ENCODE measurements around the gene SLIT3.

SLIT3 gene

DNA sequence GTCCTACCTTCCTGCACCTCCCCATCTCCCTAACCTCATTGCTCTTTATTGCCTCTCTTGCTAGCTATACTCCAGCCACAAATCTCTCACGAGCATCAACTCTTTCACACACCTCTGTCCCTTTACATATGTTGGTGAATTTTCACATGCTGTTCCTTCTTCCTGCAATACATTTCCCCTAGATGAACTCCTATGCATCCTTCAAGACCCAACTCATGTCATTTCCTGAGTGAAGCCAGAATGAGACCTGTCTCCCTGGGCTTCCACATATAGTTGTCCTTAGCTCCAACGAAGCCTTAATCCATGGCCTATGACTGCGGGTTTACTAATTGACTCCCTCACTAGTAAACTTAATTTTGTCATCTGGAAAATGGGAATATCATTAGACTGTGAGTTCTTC, 424.5 kb downstream of the SLIT3 start:
- Mint-ChIP-seq H3K27me3 (peaks cover 35 to 44% of the 10 kb centered on the region in 2 donors), H3K27ac (no peak overlapping the region), H3K4me1 (peaks cover 14 to 29% of the 10 kb centered on the region in 2 donors), H3K4me3 (no peak overlapping the region), H3K36me3 (peaks cover 0 to 3% of the 10 kb centered on the region in 2 donors), H3K9me3 (peaks cover 3% of the 10 kb centered on the region in 2 donors)
- DNase-seq (no peak), ATAC-seq (replicated peaks) (no peak)

- no peak overlapping the region for H3K27ac Mint-ChIP-seq
- H3K9me3 Mint-ChIP-seq = peaks cover 3% of the 10 kb centered on the region in 2 donors
- no peak overlapping the region for H3K4me3 Mint-ChIP-seq
- peaks cover 41 to 44% of the 10 kb centered on the region in 2 donors for H3K27me3 Mint-ChIP-seq
- peaks cover 14 to 29% of the 10 kb centered on the region in 2 donors for H3K4me1 Mint-ChIP-seq
- H3K36me3 Mint-ChIP-seq = peaks cover 0 to 3% of the 10 kb centered on the region in 2 donors
- DNase-seq = no peak
- ATAC-seq (replicated peaks) = no peak
Observed at GRCh38 chr5:168875832-168876231, 425.1 kb downstream of the SLIT3 start.

- no peak for DNase-seq
- Mint-ChIP-seq H3K36me3 (peaks cover 0 to 3% of the 10 kb centered on the region in 2 donors), H3K4me3 (no peak overlapping the region), H3K4me1 (peaks cover 9 to 22% of the 10 kb centered on the region in 2 donors), H3K27me3 (peaks cover 42 to 44% of the 10 kb centered on the region in 2 donors), H3K9me3 (peaks cover 3% of the 10 kb centered on the region in 2 donors), H3K27ac (no peak overlapping the region)
- ATAC-seq (replicated peaks) = no peak
Observed at GRCh38 chr5:168874713-168875380, 426.1 kb downstream of the SLIT3 start.

DNA sequence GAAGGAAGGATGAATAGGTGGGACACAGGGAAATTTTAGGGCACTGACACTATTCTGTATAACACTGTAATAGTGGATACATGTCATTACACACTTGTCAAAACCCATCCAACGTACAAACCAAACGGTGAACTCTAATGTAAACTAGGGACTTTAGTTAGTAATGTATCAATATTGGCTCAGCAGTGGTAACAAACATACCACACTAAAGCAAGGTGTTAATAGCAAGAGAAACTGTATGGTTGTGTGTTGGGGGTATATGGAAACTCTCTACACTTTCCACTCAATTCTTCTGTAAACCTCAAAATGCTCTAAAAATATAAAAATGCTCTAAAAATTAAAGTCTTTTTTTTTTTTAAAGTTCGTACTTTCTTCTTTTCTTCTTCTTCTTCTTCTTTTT, 428.7 kb downstream of the SLIT3 start:
- DNase-seq (no peak), ATAC-seq (replicated peaks) (no peak)
- Mint-ChIP-seq H3K36me3 (peaks cover 0 to 3% of the 10 kb centered on the region in 2 donors), H3K4me1 (peaks cover 3 to 4% of the 10 kb centered on the region in 2 donors), H3K9me3 (peaks cover 3% of the 10 kb centered on the region in 2 donors), H3K4me3 (no peak overlapping the region), H3K27me3 (peaks cover 33 to 35% of the 10 kb centered on the region in 2 donors), H3K27ac (no peak overlapping the region)

DNA sequence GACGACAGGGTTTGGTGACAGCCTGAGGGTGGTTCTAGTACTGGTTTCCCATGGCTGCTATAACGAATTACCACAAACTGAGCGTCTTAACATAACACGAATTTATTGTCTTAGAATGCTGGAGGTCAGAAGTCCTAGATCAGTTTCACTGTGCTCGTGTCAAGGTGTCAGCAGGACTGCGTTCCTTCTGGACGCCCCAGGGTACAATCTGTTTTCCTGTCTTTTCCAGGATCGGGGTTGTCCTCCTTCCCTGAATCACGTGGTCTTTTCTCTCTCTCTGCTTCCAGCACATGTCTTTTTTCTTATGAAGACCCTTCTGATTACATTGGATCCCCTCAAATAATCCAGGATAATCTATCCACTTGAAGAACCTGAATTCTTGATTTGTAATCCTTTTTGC, 430.0 kb downstream of the SLIT3 start:
- no peak for ATAC-seq (replicated peaks)
- Mint-ChIP-seq H3K27me3 (peaks cover 22 to 24% of the 10 kb centered on the region in 2 donors), H3K27ac (no peak overlapping the region), H3K36me3 (no peaks in the 10 kb centered on the region), H3K4me3 (no peak overlapping the region), H3K9me3 (no peaks in the 10 kb centered on the region), H3K4me1 (no peaks in the 10 kb centered on the region)
- no peak for DNase-seq

DNA sequence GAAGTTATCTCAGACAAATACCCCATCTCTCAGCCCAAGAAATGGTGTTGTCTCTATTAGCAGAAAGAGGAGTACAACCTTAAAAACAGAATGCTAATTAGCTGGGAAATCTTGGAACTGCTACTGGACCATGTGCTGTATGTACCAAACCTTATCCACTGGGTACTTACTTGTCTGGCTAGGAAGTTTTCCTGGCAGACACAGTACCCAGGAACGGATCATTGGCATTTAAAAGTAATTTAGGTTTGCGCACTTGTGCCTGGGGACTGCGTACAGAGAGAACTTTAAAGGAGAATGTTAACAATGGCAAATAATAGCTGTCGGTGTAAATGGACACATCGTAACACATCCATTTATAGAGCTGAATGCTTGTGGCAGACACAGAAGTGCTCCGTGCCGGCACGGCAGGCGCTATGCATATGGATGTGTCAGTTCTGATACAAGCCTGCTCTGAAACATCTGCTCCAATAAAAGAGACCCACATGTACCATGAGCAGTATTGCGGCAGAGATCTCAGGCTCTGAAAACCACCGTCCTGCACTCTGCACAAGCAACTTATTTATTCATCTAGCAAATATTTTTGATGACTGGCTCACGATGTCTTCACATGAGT, 431.2 kb downstream of the SLIT3 start:
- H3K36me3 Mint-ChIP-seq = no peaks in the 10 kb centered on the region
- no peak overlapping the region for H3K4me3 Mint-ChIP-seq
- H3K4me1 Mint-ChIP-seq = no peaks in the 10 kb centered on the region
- peaks cover 0 to 1% of the 10 kb centered on the region in 2 donors for H3K9me3 Mint-ChIP-seq
- H3K27me3 Mint-ChIP-seq = peaks cover 10 to 14% of the 10 kb centered on the region in 2 donors
- DNase-seq = no peak
- ATAC-seq (replicated peaks) = no peak
- no peak overlapping the region for H3K27ac Mint-ChIP-seq

DNA sequence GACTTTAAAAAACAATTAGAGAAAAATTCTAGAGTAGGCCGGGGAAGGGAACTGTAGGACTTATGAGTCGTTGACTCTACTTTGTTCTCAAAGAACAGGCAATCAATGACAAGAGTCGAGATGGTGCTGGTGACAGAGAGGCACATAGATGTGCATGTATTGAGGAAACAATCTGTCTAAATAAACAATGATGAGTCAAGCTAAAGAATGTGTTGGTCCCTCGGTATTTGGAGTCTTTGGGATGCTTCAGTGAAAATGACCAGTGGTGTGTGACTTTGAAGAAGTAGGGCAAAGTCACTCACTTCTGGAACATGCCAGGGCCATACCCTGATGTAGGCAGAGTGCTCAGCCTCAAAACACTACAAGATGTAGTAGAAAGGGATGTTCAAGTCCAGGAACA, 433.7 kb downstream of the SLIT3 start:
- H3K27ac Mint-ChIP-seq = no peak overlapping the region
- no peaks in the 10 kb centered on the region for H3K36me3 Mint-ChIP-seq
- DNase-seq = no peak
- peaks cover under 1 to 8% of the 10 kb centered on the region in 2 donors for H3K27me3 Mint-ChIP-seq
- no peak overlapping the region for H3K4me3 Mint-ChIP-seq
- H3K4me1 Mint-ChIP-seq = no peaks in the 10 kb centered on the region
- peaks cover 0 to 1% of the 10 kb centered on the region in 2 donors for H3K9me3 Mint-ChIP-seq
- ATAC-seq (replicated peaks) = no peak

- Mint-ChIP-seq H3K9me3 (peaks cover 0 to 1% of the 10 kb centered on the region in 2 donors), H3K27me3 (peaks cover 2 to 6% of the 10 kb centered on the region in 2 donors), H3K4me3 (no peak overlapping the region), H3K4me1 (no peaks in the 10 kb centered on the region), H3K27ac (no peak overlapping the region), H3K36me3 (no peaks in the 10 kb centered on the region)
- ATAC-seq (replicated peaks) = no peak
- DNase-seq = no peak
Observed at GRCh38 chr5:168865968-168866367, 435.0 kb downstream of the SLIT3 start.

DNA sequence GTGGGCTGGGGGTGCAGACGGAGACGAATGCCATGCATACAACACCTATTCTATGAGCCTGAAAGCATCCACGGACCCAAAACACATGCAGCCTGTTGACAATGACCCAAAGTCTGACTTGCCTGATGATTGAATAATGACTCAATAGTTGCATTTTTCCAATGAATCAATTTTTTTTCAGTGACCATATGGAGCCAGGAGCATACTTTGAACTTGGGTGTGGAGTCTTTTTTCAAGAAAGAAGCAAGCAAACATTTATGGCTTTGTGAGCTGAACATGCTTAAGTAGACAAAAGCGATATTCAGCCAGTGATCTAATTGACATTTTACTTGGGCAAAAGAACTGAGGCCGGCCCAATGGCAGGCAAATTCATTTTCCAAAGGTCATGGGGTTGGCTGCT, 437.9 kb downstream of the SLIT3 start:
- no peaks in the 10 kb centered on the region for H3K36me3 Mint-ChIP-seq
- H3K9me3 Mint-ChIP-seq = peaks cover 0 to 1% of the 10 kb centered on the region in 2 donors
- no peak overlapping the region for H3K4me3 Mint-ChIP-seq
- H3K27ac Mint-ChIP-seq = no peak overlapping the region
- ATAC-seq (replicated peaks) = no peak
- no peaks in the 10 kb centered on the region for H3K4me1 Mint-ChIP-seq
- DNase-seq = no peak
- peaks cover 0 to 13% of the 10 kb centered on the region in 2 donors for H3K27me3 Mint-ChIP-seq

GRCh38 chr5:168860503-168860902, 440.4 kb downstream of the SLIT3 start:
- no peak overlapping the region for H3K4me3 Mint-ChIP-seq
- ATAC-seq (replicated peaks) (no peak), DNase-seq (no peak)
- H3K9me3 Mint-ChIP-seq = peaks cover 0 to 1% of the 10 kb centered on the region in 2 donors
- no peaks in the 10 kb centered on the region for H3K36me3 Mint-ChIP-seq
- no peaks in the 10 kb centered on the region for H3K4me1 Mint-ChIP-seq
- H3K27me3 Mint-ChIP-seq = peaks cover 0 to 13% of the 10 kb centered on the region in 2 donors
- no peak overlapping the region for H3K27ac Mint-ChIP-seq

DNA sequence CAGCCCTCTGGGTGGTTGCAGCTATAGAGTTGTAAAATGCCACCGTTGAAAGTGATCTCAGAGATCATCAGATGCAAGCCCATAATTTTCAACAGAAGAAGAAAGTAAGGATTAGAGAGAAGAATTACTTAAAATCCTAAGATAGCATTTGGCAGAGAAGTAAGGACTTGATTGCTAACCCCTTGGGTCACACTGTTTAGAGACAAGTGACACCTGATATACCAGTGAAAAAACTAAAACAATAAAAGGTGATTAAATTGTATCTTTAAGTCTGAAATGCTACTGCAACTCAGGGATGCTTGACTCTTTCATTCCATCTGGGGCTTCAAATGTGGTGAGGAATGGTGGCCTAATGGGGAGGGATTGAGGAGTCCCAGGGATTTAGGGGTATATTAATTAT, 440.9 kb downstream of the SLIT3 start:
- peaks cover 4 to 13% of the 10 kb centered on the region in 2 donors for H3K27me3 Mint-ChIP-seq
- no peaks in the 10 kb centered on the region for H3K4me1 Mint-ChIP-seq
- no peak for DNase-seq
- H3K4me3 Mint-ChIP-seq = no peak overlapping the region
- no peak for ATAC-seq (replicated peaks)
- no peaks in the 10 kb centered on the region for H3K36me3 Mint-ChIP-seq
- H3K27ac Mint-ChIP-seq = no peak overlapping the region
- no peaks in the 10 kb centered on the region for H3K9me3 Mint-ChIP-seq

- no peaks in the 10 kb centered on the region for H3K4me1 Mint-ChIP-seq
- H3K27ac Mint-ChIP-seq = no peak overlapping the region
- no peaks in the 10 kb centered on the region for H3K36me3 Mint-ChIP-seq
- H3K9me3 Mint-ChIP-seq = no peaks in the 10 kb centered on the region
- DNase-seq (no peak), ATAC-seq (replicated peaks) (no peak)
- peaks cover 8 to 13% of the 10 kb centered on the region in 2 donors for H3K27me3 Mint-ChIP-seq
- no peak overlapping the region for H3K4me3 Mint-ChIP-seq
Observed at GRCh38 chr5:168859471-168859870, 441.5 kb downstream of the SLIT3 start.

GRCh38 chr5:168858994-168859393, 441.9 kb downstream of the SLIT3 start:
- Mint-ChIP-seq H3K4me3 (no peak overlapping the region), H3K4me1 (no peaks in the 10 kb centered on the region), H3K27me3 (peaks cover 10 to 13% of the 10 kb centered on the region in 2 donors), H3K36me3 (no peaks in the 10 kb centered on the region), H3K9me3 (no peaks in the 10 kb centered on the region), H3K27ac (no peak overlapping the region)
- DNase-seq = no peak
- ATAC-seq (replicated peaks) = no peak

- Mint-ChIP-seq H3K27ac (no peak overlapping the region), H3K9me3 (no peaks in the 10 kb centered on the region), H3K4me1 (no peaks in the 10 kb centered on the region), H3K27me3 (peaks cover 10 to 13% of the 10 kb centered on the region in 2 donors), H3K4me3 (no peak overlapping the region), H3K36me3 (no peaks in the 10 kb centered on the region)
- DNase-seq (no peak), ATAC-seq (replicated peaks) (no peak)
Observed at GRCh38 chr5:168858371-168858770, 442.6 kb downstream of the SLIT3 start.

- Mint-ChIP-seq H3K4me3 (no peak overlapping the region), H3K27ac (no peak overlapping the region), H3K9me3 (no peaks in the 10 kb centered on the region), H3K27me3 (peaks cover 7 to 18% of the 10 kb centered on the region in 2 donors), H3K36me3 (no peaks in the 10 kb centered on the region), H3K4me1 (peaks cover 0 to 3% of the 10 kb centered on the region in 2 donors)
- DNase-seq = no peak
- ATAC-seq (replicated peaks) = no peak
Observed at GRCh38 chr5:168853972-168854371, 447.0 kb downstream of the SLIT3 start.
